ENCODE measurements around the gene ZNF441. TPM values are rescaled to one million over a fixed set of nuclear protein-coding genes. Genes with fewer than 3 reads are reported as not detected.
A peak's percentile ranks its signal among the peaks of the same experiment; 100 is the strongest.
"Not testable (repeated sequence)": the region's sequence is repeated elsewhere in the genome, so short reads cannot be mapped to it uniquely, and the experiment has no call there.

ZNF441 gene
- polyA plus RNA-seq, 3 donors, result 0.48 to 1.0 (median 0.95) TPM

GRCh38 chr19:11769995-11770394 is 3.2 kb downstream of the ZNF441 start:
- no peak overlapping the region for H2AFZ ChIP-seq (ENCODE audit: insufficient read depth, low read depth, low read length, poor library complexity, severe bottlenecking)
- H4K20me1 ChIP-seq (ENCODE audit: insufficient read depth, low read length), result no peaks in the 10 kb centered on the region
- peak overlapping the region in 1 of 3 experiments; percentile 5 for H3K4me3 ChIP-seq (replicated peaks in 1 of 3; ENCODE audit: low read depth in 2 of 3, low read length in 3 of 3)
- intact Hi-C loops (cut with micrococcal nuclease), result no loop called here
- peaks cover 0 to 12% of the 10 kb centered on the region in 2 donors for H3K36me3 ChIP-seq (replicated peaks in 1 of 2; ENCODE audit: control insufficient read depth in 1 of 2, insufficient read depth in 2 of 2, low read length in 2 of 2)
- H3K9ac ChIP-seq (ENCODE audit: insufficient read depth, low read length, poor library complexity, severe bottlenecking), result no peak overlapping the region
- no peaks in the 10 kb centered on the region for H3K27me3 ChIP-seq (ENCODE audit: control insufficient read depth in 2 of 2, insufficient read depth in 2 of 2, low read length in 2 of 2)
- H3K79me2 ChIP-seq (ENCODE audit: insufficient read depth, low read length), result peaks cover 48% of the 10 kb centered on the region
- Mint-ChIP-seq H3K9me3 (peaks cover 45 to 77% (median 62%) of the 10 kb centered on the region in 7 donors), H3K36me3 (peaks cover 16 to 18% of the 10 kb centered on the region in 2 donors), H3K4me1 (peaks cover 22% of the 10 kb centered on the region), H3K4me3 (no peak overlapping the region), H3K27me3 (ENCODE audit: low read depth in 3 of 3) (peaks cover 0 to 2% (median 1%) of the 10 kb centered on the region in 3 donors), H3K27ac (peak overlapping the region in 1 of 7 donors; percentile 33)
- peaks cover 13 to 20% of the 10 kb centered on the region in 2 donors for H3K4me1 ChIP-seq (ENCODE audit: control insufficient read depth in 1 of 2, insufficient read depth in 2 of 2, low read length in 2 of 2)
- H3K4me2 ChIP-seq (replicated peaks; ENCODE audit: extremely low read depth, low read length, poor library complexity, severe bottlenecking), result no peak overlapping the region
- WGBS (ENCODE audit: insufficient coverage), result no CpG with 5 or more reads among the region's 4 CpGs
- no peak for DNase-seq
- TF ChIP-seq, protein P1, sequence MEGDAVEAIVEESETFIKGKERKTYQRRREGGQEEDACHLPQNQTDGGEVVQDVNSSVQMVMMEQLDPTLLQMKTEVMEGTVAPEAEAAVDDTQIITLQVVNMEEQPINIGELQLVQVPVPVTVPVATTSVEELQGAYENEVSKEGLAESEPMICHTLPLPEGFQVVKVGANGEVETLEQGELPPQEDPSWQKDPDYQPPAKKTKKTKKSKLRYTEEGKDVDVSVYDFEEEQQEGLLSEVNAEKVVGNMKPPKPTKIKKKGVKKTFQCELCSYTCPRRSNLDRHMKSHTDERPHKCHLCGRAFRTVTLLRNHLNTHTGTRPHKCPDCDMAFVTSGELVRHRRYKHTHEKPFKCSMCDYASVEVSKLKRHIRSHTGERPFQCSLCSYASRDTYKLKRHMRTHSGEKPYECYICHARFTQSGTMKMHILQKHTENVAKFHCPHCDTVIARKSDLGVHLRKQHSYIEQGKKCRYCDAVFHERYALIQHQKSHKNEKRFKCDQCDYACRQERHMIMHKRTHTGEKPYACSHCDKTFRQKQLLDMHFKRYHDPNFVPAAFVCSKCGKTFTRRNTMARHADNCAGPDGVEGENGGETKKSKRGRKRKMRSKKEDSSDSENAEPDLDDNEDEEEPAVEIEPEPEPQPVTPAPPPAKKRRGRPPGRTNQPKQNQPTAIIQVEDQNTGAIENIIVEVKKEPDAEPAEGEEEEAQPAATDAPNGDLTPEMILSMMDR (IDR thresholded peaks at IDR 0.05), result no peak
- H3K27ac ChIP-seq (ENCODE audit: low read depth in 1 of 2, low read length in 2 of 2), result no peak overlapping the region
- peaks cover 45 to 65% of the 10 kb centered on the region in 2 donors for H3K9me3 ChIP-seq (replicated peaks in 1 of 2; ENCODE audit: control insufficient read depth in 1 of 2, insufficient read depth in 1 of 2, low read length in 2 of 2)

DNA sequence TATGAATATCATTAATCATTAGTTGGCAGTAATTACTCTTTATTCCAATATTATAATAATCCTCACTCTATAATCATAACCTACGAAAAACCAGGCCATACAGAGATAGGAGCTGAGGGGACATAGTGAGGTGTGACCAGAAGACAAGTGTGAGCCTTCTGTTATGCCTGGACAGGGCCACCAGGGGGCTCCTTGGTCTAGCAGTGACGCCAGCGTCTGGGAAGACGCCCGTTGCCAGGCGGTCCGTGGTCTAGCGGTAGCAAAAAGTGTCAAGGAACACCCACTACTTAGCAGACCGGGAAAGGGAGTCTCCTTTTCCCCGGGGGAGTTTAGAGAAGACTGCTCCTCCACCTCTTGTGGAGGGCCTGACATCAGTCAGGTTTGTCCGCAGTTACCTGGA is 4.7 kb downstream of the ZNF441 start:
- H3K4me1 Mint-ChIP-seq, result peaks cover 20% of the 10 kb centered on the region
- DNase-seq; H3K27me3 ChIP-seq (ENCODE audit: control insufficient read depth in 2 of 2, insufficient read depth in 2 of 2, low read length in 2 of 2); H3K27me3 Mint-ChIP-seq (ENCODE audit: low read depth in 3 of 3); H3K4me3 ChIP-seq (replicated peaks in 1 of 3; ENCODE audit: low read depth in 2 of 3, low read length in 3 of 3); H3K4me3 Mint-ChIP-seq; H3K27ac Mint-ChIP-seq; H3K27ac ChIP-seq (ENCODE audit: low read depth in 1 of 2, low read length in 2 of 2); H3K9ac ChIP-seq (ENCODE audit: insufficient read depth, low read length, poor library complexity, severe bottlenecking); H2AFZ ChIP-seq (ENCODE audit: insufficient read depth, low read depth, low read length, poor library complexity, severe bottlenecking); H4K20me1 ChIP-seq (ENCODE audit: insufficient read depth, low read length); intact Hi-C loops (cut with micrococcal nuclease); H3K4me2 ChIP-seq (replicated peaks; ENCODE audit: extremely low read depth, low read length, poor library complexity, severe bottlenecking): not testable (repeated sequence)
- peaks cover 21 to 26% of the 10 kb centered on the region in 2 donors for H3K36me3 Mint-ChIP-seq
- WGBS (ENCODE audit: insufficient coverage), result 100% methylated on average over 2 of the region's 11 CpGs
- peaks cover 0 to 21% of the 10 kb centered on the region in 2 donors for H3K36me3 ChIP-seq (replicated peaks in 1 of 2; ENCODE audit: control insufficient read depth in 1 of 2, insufficient read depth in 2 of 2, low read length in 2 of 2)
- peaks cover 54% of the 10 kb centered on the region for H3K79me2 ChIP-seq (ENCODE audit: insufficient read depth, low read length)
- TF ChIP-seq, protein P1 (IDR thresholded peaks at IDR 0.05), result peak; percentile 30
- H3K9me3 ChIP-seq (replicated peaks in 1 of 2; ENCODE audit: control insufficient read depth in 1 of 2, insufficient read depth in 1 of 2, low read length in 2 of 2), result peaks cover 55 to 81% of the 10 kb centered on the region in 2 donors
- H3K4me1 ChIP-seq (ENCODE audit: control insufficient read depth in 1 of 2, insufficient read depth in 2 of 2, low read length in 2 of 2), result peaks cover 11 to 17% of the 10 kb centered on the region in 2 donors
- H3K9me3 Mint-ChIP-seq, result peaks cover 40 to 86% (median 76%) of the 10 kb centered on the region in 7 donors

GRCh38 chr19:11776669-11777068 is 9.9 kb downstream of the ZNF441 start:
- Mint-ChIP-seq H3K9me3 (peaks cover 44 to 98% (median 95%) of the 10 kb centered on the region in 7 donors), H3K36me3 (peaks cover 53 to 67% of the 10 kb centered on the region in 2 donors)
- H3K27me3 Mint-ChIP-seq (ENCODE audit: low read depth in 3 of 3); DNase-seq; intact Hi-C loops (cut with micrococcal nuclease); H3K27ac ChIP-seq (ENCODE audit: low read depth in 1 of 2, low read length in 2 of 2); H4K20me1 ChIP-seq (ENCODE audit: insufficient read depth, low read length); H3K4me1 ChIP-seq (ENCODE audit: control insufficient read depth in 1 of 2, insufficient read depth in 2 of 2, low read length in 2 of 2); H3K9ac ChIP-seq (ENCODE audit: insufficient read depth, low read length, poor library complexity, severe bottlenecking); H3K4me1 Mint-ChIP-seq; H2AFZ ChIP-seq (ENCODE audit: insufficient read depth, low read depth, low read length, poor library complexity, severe bottlenecking); H3K27me3 ChIP-seq (ENCODE audit: control insufficient read depth in 2 of 2, insufficient read depth in 2 of 2, low read length in 2 of 2); H3K4me2 ChIP-seq (replicated peaks; ENCODE audit: extremely low read depth, low read length, poor library complexity, severe bottlenecking); H3K27ac Mint-ChIP-seq; H3K4me3 Mint-ChIP-seq: not testable (repeated sequence)
- 96% methylated on average over 4 of the region's 11 CpGs for WGBS (ENCODE audit: insufficient coverage)
- Histone ChIP-seq H3K9me3 (replicated peaks in 1 of 2; ENCODE audit: control insufficient read depth in 1 of 2, insufficient read depth in 1 of 2, low read length in 2 of 2) (peaks cover 55 to 100% of the 10 kb centered on the region in 2 donors), H3K4me3 (replicated peaks in 1 of 3; ENCODE audit: low read depth in 2 of 3, low read length in 3 of 3) (peak overlapping the region in 1 of 3 experiments; percentile 4), H3K79me2 (ENCODE audit: insufficient read depth, low read length) (peaks cover 19% of the 10 kb centered on the region), H3K36me3 (replicated peaks in 1 of 2; ENCODE audit: control insufficient read depth in 1 of 2, insufficient read depth in 2 of 2, low read length in 2 of 2) (peaks cover 44 to 60% of the 10 kb centered on the region in 2 donors)

Data from CD14-positive monocyte (primary cell).